Bone marrow (tissue), 2 donors: Measurements from ENCODE around the gene REL.
"Not testable (repeated sequence)": the region's sequence is repeated elsewhere in the genome, so short reads cannot be mapped to it uniquely, and the experiment has no call there.

ENCODE experiments used
- DNase-seq, 2 donors: peaks; one replicate each; lab custom pipeline; 2025; lab: John Stamatoyannopoulos, UW

The REL gene

DNA sequence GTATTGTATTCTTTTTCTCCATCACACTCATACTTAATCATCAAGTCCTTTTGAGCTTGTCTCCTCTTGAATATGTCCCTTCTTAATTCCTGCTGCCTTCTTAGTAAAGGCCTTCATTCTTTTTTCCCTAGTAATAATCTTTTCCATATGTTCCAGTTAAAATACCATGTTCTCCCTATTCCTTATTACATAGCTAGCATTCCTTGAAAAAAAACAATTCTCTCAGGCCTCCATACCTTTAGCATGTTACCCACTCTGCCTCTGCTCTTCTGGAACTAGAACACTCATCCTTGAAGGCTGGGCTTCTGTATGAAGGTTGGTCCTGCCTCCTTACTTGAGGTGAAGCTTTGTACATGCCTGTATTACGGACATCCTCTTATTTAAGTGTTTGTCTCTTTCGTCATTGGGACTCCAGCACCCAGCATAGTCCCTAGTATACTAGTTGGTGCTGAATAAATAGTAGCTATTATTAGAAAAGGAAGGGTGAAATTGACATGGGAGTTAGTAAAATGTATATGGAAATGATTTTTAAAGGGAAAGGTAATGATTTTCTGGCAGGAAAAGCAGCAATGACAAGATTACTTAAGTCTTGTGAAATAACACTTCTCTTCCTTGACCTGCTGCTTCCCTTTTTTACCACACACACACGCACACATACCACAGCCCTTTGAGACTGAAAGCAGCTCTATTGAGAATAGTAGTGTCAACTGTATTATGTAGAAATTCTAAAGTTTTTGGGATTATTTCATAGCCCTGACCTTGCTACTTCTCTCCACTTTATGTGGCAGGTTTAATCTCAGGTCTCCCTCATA, 45.6 kb downstream of the REL start:
- DNase-seq = peak in 1 of 2 donors; percentile 84

DNA sequence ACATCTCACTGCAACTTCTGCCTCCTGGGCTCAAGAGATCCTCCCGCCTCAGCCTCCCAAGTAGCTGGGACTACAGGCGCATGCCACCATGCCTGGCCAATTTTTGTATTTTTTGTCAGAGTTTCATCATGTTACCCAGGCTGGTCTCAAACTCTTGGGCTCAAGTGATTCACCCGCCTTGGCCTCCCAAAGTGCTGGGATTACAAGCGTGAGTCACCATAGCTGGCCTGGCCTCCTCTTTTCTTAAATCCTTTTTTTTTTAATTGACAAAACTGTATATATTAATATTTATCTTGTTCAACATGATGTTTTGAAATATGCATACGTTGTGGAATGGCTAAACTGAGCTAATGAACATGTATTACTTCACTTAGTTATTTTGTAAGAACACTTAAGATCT, 50.7 kb downstream of the REL start:
- not testable (repeated sequence) for DNase-seq

DNA sequence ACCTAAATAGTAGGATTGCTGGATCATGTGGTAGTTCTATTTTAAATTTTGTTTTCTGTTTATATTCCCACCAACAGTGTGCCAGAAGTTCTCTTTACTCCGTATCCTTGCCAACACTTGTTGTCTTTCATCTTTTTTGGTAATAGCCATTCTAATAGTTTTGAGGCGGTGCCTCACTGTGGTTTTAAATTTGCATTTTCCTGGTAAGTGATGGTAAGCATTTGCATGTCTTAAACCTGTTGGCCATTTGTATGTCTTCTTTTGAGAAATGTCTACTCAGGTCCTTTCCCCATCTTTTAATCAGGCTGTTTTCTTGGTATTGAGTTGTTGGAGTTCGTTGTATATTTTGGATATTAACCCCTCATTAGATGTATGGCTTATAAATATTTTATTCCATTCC, 51.6 kb downstream of the REL start:
- no peak for DNase-seq

DNA sequence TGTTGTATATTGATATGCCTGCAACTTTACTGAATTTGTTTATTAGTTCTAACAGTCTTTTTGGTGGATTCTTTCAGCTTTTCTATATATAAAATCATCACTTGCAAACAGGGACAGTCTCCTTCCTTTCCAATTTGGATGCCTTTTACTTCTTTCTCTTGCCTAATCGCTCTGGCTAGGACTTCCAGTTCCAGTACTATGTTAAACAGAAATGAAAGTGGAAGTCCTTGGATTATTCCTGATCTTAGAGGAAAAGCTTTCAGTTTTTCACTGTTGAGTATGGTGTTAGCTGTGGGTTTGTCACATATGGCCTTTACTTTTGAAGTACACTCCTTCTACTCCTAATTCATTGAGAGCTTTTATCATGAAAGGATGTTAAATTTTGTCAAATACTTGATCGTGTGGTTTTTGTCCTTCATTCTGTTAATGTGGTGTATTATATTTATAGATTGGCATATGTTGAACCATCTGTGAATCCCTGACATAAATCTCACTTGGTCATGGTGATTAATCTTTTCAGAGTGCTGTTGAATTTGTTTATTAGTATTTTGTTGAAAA, 52.9 kb downstream of the REL start:
- no peak for DNase-seq

DNA sequence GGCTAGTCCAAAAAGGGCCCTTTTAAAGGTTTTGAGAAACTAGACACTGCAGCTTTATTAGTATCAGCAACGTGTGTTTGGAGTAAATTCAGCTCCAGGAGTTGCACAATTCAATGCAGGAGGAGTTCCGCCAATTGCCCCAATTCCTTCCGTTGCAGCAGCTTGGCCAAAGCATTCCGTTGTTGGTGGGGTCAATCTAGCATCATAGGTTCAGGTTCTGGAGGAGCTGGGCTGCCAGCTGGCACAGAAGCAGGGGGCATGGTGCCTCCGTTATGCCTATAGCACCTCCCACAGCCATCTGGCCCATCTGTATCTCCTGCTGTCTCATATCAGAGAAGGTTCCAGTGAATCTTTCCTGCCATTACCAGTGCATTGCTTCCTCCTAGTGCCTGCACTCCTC, 55.4 kb downstream of the REL start:
- DNase-seq = no peak

DNA sequence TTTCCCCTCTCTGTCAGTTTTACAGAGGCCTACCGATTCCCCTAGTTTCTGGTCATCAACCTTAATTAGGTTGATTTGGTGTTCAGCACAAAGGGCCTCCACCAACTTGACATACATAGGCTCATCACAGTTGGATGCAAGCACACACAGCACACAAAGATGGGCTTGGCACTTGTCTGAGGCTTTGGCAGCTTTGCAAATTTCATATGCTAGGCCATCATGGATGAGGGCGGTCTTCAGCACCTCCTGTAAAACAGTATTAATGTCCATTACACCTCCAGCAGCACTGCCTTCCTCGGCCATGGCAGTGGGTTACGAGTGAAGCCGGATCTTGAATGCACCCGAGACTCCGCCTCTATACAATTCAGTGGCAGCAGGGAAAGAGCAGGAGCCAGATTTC, 56.9 kb downstream of the REL start:
- no peak for DNase-seq

DNA sequence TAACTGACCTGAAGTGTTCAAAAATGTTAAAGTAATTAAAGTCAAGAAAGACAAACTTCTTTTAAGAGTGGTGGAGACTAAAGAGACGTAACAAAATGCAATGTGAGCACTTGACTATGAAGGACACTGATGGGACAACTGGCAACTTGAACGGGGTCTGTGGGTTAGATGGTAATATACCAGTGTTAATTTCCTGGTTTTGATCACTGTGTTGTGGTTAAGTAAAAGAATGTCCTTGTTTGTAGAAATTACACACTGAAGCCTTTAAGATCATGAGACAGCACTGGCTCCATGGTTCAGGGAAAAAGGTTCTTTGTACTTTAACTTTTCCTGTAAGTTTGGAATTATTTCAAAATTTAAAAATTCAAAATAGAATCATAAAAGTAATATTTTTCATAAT, 58.2 kb downstream of the REL start:
- no peak for DNase-seq

DNA sequence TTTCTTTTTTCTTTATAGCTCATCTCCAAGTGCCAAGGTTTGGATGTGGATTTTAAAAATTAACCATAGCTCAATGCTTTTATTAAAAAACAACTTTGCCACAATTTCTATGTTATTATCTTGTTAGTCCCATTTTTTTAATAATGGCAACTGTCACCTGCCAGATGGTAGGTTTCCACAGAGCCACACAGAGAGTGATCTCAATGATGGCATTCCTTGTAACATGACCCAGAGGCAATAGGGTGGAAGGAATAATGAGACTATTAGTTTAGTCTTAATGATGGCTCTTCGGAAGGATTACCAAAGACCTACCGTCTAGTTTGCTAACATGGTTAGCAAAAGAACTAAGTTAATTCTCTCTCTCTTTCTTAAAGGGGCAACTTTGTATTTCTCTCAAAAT, 64.0 kb downstream of the REL start:
- no peak for DNase-seq

DNA sequence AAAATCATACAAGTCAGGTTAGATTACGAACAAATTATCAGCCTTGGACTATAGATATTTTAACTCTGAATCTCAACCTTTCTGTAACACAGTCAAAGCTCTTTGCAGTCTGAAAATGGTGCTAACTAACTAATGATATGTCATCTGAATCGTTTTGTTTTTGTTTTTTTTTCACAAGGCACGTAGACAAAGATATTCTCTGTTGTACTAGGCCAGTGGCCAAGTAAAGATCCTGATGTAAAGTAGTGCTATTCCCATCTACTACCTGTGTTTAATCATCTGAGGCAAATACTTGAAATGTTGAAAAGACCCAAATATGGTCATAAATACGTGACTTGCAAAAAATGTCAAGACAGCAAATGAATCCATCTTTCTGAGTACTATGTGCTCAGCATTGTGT, 65.7 kb downstream of the REL start:
- no peak for DNase-seq

DNA sequence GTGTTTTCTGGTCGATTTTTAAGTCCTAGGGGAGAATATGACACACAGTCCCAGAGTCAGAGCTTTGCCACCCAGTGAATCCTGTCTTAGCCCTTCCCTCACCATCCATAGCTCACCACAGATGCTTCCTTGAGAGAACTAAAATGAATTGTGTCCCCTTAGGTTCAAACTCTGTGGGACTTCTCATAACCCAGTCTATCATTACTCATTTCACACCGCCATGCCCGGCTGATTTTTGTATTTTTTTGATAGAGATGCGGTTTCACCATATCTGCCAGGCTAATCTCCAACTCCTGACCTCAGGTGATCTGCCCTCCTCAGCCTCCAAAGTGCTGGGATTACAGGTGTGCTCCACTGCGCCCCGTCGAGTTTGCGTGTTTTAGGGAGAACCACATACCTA, 66.8 kb downstream of the REL start:
- DNase-seq = no peak

DNA sequence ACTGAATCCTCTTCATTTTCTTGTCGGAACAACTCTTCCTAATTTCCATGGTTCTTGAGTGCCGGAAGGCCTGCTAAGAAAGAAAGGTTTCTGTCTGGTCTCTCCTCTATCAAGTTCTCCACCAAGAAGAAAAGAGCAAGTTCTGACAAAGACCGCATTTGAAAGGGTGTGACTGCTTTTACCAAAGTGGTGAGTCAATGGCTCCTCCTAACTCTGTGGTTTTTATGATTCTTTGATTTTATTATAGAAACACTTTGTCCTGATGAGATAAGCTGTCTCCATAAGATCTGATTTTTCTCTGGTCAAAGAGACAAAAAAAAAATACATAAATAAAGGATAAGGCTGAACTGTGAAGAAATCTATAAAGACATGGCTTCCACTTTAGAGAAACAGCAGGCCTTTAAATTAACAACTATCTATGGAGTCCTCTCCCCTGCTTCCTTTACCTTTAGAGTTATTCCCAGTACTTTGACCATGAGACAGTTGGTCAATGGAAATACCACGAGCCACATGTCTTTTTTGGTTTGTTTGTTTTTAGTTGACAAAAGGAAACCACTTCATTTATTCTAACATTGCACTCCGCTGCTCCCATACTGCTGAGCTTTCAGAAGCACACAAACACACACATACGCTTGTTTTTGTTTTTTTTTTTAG, 67.7 kb downstream of the REL start:
- no peak for DNase-seq

DNA sequence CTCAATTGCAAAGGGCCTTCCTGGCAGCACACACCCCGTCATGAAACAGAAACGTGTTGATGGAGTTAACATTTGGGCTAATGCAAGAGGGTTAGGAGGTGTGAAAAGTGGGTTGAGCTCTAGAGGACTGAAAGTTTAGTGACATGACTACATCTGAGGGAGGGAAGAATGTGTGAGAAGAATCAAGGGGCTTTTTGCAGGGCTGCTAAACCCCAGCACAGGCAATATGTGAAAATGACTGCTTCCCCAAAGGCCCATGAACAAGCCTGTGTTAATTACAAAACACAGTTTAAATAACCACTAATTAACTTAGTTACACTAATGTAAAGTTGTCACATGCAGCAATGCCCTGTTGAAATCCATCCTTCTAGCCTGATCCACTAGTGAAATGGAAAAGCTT, 72.8 kb downstream of the REL start:
- DNase-seq = no peak

DNA sequence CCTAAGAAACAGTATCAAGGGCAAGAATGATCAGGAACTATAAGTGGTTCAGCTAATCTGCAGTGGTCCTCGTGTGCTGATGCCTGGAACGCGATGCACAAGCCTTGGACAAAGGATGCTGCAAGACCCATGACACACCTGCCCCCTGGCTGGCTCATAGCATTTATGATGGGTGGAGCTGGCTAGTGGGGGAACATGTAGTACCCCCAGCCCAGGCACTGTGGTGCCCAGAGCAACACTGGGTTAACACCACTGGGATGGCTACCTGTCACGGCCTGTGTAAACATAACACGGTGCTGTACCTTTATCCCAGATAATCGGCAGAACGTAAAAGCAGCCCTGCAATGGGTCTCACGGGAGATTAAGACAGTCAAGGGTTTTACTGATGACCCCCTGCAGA, 75.8 kb downstream of the REL start:
- no peak for DNase-seq

DNA sequence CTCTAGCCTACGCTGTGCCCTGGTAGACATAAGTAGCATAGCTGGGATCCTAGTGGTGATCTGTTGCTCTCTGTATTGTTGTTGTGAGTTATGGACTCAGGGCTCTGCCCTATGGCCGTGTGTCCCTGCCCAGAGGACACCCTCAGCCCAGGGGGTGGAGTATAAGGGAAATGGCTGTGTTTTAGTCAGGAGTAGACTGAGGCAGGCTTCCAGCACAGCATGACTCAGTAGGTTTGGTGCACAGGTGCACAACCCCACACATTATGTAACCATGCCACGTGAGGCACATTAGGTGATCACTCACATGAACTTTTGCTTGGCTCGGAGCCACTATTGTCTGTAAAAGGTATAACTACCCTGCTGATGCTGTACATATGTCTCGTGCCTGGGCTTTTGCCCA, 76.3 kb downstream of the REL start:
- DNase-seq = no peak

DNA sequence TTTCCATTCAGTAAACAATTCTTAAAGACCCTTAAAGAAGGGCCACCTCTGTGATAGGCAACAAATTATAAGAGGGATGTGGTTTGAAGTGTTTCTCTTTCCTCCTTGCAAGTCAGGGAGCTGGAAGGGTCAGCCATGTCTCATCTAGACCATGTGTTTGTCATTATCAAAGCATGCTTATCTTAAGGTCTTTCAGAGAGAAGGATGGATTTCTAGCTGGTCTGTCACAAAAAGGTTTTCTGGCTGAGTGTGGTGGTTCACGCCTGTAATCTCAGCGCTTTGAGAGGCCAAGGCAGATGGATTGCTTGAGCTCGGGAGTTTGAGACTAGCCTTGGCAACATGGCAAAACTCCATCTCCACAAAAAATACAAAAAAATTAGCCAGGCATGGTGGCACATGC, 77.0 kb downstream of the REL start:
- no peak for DNase-seq

DNA sequence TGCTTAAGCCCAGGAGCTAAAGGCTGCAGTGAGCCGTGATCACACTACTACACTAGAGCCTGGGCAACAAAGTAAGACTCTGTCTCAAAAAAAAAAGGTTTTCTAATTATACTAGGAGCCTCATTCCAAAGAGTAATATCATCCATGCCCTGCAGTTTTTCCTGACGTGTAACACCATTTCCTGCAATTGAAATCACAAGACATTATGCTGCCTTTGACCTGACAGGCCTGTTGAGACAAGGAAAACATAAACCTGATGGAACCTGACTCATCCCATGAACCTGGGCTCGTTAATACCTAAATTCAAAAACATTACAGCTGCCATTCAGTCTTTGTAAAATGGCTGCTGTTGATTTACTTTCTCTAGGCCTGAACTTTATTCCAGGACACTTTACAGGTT, 77.4 kb downstream of the REL start:
- no peak for DNase-seq

DNA sequence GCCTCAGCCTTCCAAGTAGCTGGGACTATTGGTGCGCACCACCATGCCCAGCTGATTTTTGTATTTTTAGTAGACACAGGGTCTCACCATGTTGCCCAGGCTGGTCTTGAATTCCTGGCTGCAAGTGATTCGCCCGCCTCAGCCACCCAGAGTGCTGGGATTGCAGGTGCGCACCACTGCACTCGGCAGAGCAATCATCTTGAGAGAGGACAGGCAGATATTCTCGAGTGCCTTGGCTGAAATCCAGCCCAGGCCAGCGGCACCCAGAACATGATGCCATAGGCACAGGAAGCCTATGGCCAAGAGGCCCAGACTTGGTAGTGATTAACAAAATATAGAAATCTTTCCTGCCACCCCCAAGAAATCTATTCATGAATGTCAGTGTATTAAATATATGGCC, 78.1 kb downstream of the REL start:
- no peak for DNase-seq

DNA sequence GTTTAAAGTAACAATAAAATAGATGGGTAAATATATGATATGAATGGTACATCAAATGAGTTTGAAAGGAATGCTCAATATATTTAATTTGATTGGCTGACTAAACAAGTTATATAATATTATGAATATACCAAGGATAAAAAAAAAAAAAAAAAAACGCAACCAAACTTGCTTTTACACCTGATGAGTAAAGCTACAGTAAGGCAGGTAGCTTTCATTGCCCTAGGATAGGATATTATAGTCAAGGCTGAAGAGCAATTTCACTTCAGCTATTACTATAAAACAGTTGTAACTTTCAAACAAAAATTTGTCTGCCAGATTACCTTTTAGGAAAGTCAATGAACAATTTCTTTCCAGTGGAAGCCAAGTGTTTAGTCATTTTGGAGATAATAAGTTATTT, 79.3 kb downstream of the REL start:
- DNase-seq = no peak

DNA sequence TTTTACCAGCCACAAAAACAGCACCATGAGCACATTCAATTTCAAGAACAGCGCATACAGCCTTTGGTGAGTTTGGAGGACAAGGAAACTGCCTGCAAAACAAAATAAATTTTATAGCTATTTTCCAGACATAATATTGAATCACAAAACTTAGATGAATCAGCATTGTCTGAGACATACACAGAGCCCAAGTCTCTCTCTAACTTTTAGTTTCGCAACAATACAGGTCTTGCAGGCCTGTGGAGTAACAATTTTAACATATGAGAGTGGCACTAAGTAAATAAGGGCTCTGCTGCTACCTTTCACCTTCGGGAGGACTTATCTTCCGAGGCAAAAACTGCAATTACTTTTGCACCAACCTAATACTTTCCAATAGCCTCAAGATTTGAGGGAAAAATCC, 80.1 kb downstream of the REL start:
- DNase-seq = peak in 1 of 2 donors; percentile 46

DNA sequence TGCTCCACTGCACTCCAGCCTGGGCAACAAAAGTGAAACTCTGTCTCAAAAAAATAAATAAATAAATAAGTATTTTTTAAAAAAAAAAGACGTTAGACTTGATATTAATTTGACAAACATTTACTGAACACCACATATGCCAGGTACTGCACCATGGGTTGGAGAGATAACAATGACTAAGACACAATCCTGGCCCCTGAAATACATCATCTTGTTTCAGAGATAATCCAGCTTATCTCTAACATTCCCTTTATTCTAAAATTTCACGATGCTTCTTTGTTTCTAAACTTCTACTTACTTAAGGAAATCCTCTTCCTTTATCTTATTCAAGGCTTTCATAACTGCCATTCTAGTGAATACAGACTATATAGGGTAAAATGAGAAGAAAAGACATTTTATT, 81.2 kb downstream of the REL start:
- no peak for DNase-seq

DNA sequence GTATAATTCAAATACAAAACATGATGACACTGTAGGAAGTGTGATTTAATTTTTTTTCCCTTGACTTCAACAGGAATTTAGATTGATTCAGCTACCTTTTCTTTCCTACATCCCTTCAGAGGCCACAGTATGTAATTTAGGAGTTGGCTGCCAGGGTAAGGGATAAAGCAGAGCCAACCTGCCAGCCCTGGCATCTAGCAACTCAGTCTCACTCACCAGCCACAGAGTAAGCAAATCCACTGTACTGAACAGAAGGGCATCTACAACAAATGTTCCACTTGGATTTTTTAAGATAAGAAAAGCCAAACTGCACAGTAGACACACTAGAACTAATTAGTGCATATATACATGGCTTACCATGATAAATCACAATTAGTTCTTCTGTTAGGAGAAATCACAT, 81.8 kb downstream of the REL start:
- no peak for DNase-seq

DNA sequence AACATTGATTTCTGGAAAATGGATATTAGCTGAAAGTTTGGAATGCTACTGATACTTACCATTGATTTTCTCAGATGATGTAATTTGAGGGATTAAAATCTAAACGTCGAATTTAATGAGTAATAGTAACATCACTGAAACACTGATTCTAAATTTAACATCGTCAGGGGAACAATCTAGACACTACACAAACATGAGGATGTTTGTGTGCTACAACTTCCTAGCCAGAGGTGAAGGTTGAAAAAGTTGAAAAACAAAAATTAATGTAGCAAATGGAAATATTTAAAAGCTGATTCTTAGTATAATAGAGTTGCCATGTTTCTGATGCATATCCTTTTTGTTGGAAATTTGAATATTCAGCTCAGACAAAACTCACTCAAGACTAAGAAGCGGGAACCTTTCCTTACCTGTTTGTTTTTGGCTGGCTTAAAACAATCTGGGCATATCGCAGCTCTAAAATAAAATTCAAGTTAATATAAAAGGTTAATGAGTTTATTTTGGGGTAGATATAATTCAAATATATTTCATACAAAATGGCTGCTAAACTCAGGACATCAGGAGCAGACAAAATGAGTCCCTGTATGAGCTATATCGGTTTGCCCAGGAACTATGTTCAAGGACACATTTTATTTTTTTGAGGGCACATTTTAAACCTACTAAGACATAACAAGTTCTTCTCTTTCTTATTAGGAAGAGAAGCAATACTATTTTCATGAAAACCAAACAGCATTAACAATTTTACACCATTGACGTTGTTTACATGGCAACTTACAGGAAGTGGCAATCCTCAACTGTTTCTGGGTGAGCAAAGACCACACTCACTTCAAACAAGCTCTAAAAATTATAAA, 83.5 kb downstream of the REL start:
- peak in 1 of 2 donors; percentile 19 for DNase-seq

DNA sequence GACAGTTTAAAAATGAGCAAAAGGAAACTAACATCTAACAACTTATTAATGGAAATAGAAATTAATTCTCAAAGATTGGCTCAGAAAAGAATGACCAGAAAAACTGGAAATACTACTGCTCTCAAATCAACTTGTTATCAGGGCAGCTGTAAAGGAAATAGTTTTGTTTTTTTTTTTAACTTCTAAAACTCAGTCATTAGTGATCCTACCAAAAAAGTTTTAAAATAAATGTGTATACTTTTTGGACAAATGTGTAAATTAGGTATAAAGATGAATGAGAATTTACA, 84.1 kb downstream of the REL start:
- no peak for DNase-seq
